Keratinocyte (primary cell): Measurements from ENCODE around the gene SEPTIN5. TPM values are rescaled to one million over a fixed set of nuclear protein-coding genes. Genes with fewer than 3 reads are reported as not detected.

Experiments used
- DNase-seq: peaks from one replicate; pipeline ENCODE4 v3.0.0-alpha.2; 2011; ENCODE audit warnings: low read depth, missing footprints, low spot score
- FAIRE-seq: peaks from 2 replicates; lab custom pipeline; 2011; peaks lifted over from hg19 to GRCh38; lab: Jason Lieb, UNC
- H2AFZ ChIP-seq: 2 replicates; pipeline ENCODE4 v1.6.0; 2012; ENCODE audit warnings: low read length, control low read depth, inconsistent platforms; ENCODE audit not compliant: control insufficient read depth
- H3K27ac ChIP-seq: 2 replicates; pipeline ENCODE4 v1.5.1; 2011; ENCODE audit warnings: low read length; ENCODE audit not compliant: control insufficient read depth, insufficient read depth
- H3K27me3 ChIP-seq: 3 replicates; pipeline ENCODE4 v1.6.0; 2011; ENCODE audit warnings: low read length; ENCODE audit not compliant: control insufficient read depth, insufficient read depth; ENCODE audit errors: extremely low read depth
- H3K36me3 ChIP-seq, 2 experiments: 2 replicates in 1 of 2; 3 replicates in 1 of 2; pipeline ENCODE4 v1.5.1; 2011; ENCODE audit warnings: low read length in 2 of 2, mild to moderate bottlenecking in 1 of 2; ENCODE audit not compliant: control insufficient read depth in 2 of 2, insufficient read depth in 2 of 2; ENCODE audit errors: extremely low read depth in 1 of 2
- H3K4me1 ChIP-seq: 3 replicates; pipeline ENCODE4 v1.5.1; 2011; ENCODE audit warnings: low read length; ENCODE audit not compliant: control insufficient read depth, insufficient read depth; ENCODE audit errors: extremely low read depth
- H3K4me2 ChIP-seq: 3 replicates; pipeline ENCODE4 v1.6.0; 2011; ENCODE audit warnings: low read depth, low read length; ENCODE audit not compliant: control insufficient read depth, insufficient read depth; ENCODE audit errors: extremely low read depth
- H3K4me3 ChIP-seq, 3 experiments: fragments of 200-600 bp in 1 of 3; sonication (generic) in 1 of 3; 2 replicates in 2 of 3; 3 replicates in 1 of 3; pipeline ENCODE4 v1.5.1; 2011 to 2016; ENCODE audit warnings: low read length in 3 of 3, mild to moderate bottlenecking in 3 of 3, control low read depth in 2 of 3, inconsistent platforms in 1 of 3, low read depth in 1 of 3, mixed read lengths in 1 of 3, mixed run types in 1 of 3, moderate library complexity in 1 of 3; ENCODE audit not compliant: control insufficient read depth in 2 of 3, insufficient read depth in 2 of 3; ENCODE audit errors: extremely low read depth in 1 of 3
- H3K79me2 ChIP-seq: 2 replicates; pipeline ENCODE4 v1.6.0; 2012; ENCODE audit warnings: low read length; ENCODE audit not compliant: control insufficient read depth, insufficient read depth
- H3K9ac ChIP-seq: 3 replicates; pipeline ENCODE4 v1.6.0; 2011; ENCODE audit warnings: low read length; ENCODE audit not compliant: control insufficient read depth, insufficient read depth; ENCODE audit errors: extremely low read depth
- H3K9me1 ChIP-seq: 3 replicates; pipeline ENCODE4 v1.6.0; 2011; ENCODE audit warnings: low read length; ENCODE audit not compliant: control insufficient read depth, insufficient read depth; ENCODE audit errors: extremely low read depth
- H3K9me3 ChIP-seq: 2 replicates; pipeline ENCODE4 v1.5.1; 2012; ENCODE audit warnings: low read depth, low read length; ENCODE audit not compliant: control insufficient read depth
- H4K20me1 ChIP-seq: 3 replicates; pipeline ENCODE4 v1.6.0; 2011; ENCODE audit warnings: low read length; ENCODE audit not compliant: control insufficient read depth, insufficient read depth; ENCODE audit errors: extremely low read depth
- CTCF ChIP-seq, 3 experiments: IDR thresholded peaks in 1 of 3; conservative IDR thresholded peaks in 1 of 3; optimal IDR thresholded peaks in 1 of 3; 2 replicates in 2 of 3; 3 replicates in 1 of 3; pipeline versions ENCODE3 to v1.5.1; 2011; ENCODE audit warnings: low read length in 3 of 3, mild to moderate bottlenecking in 3 of 3, moderate library complexity in 2 of 3, control low read depth in 1 of 3, inconsistent platforms in 1 of 3; ENCODE audit not compliant: insufficient read depth in 2 of 3; ENCODE audit errors: extremely low read depth in 1 of 3
- EZH2 ChIP-seq: IDR thresholded peaks from one replicate; pipeline ENCODE4 v1.6.1; 2012; ENCODE audit warnings: inconsistent platforms, mild to moderate bottlenecking, low read length, moderate library complexity
- dilution Hi-C: fragments of 300-500 bp; cut with MboI; formaldehyde crosslinking; loops from one replicate; pipeline ENCODE4 v1.7.0; 2020; ENCODE audit warnings: low sequenced_read_pairs; ENCODE audit not compliant: extremely low pct_ligation_motif_present
- polyA plus RNA-seq, 5 experiments: library from polyadenylated mRNA; depleted of rRNA in 3 of 5; stranded (reverse) in 3 of 5; stranded (forward) in 1 of 5; unstranded in 1 of 5; fragments of >200 nt; gene quantifications; 1 replicate in 1 of 5; 2 replicates in 3 of 5; 3 replicates in 1 of 5; pipeline versions ENCODE4 v1.2.1 to v1.2.3, GENCODE V29; 2011 to 2012; ENCODE audit warnings: missing spikeins in 2 of 5, low read depth in 1 of 5, low replicate concordance in 1 of 5

Gene SEPTIN5
- polyA plus RNA-seq, 1 donor (not counting 4 experiments of a cell fraction or from before 2014, with no cell fraction given), result 2.2 TPM

GRCh38 chr22:19757140-19757984, 43.1 kb downstream of the SEPTIN5 start:
- H3K27me3 ChIP-seq, result peaks cover 59% of the 10 kb centered on the region
- no peak for TF ChIP-seq EZH2
- TF ChIP-seq CTCF (optimal IDR thresholded peaks at IDR 0.05 in 1 of 3, IDR thresholded peaks at IDR 0.05 in 1 of 3, conservative IDR thresholded peaks at IDR 0.05 in 1 of 3; ENCODE audit: extremely low read depth in 1 of 3, insufficient read depth in 2 of 3, low read length in 3 of 3), result no peak
- no peak overlapping the region for H3K4me3 ChIP-seq
- H3K9ac ChIP-seq, result no peak overlapping the region
- H3K79me2 ChIP-seq, result no peaks in the 10 kb centered on the region
- H2AFZ ChIP-seq, result no peak overlapping the region
- H3K36me3 ChIP-seq, result no peaks in the 10 kb centered on the region
- no peaks in the 10 kb centered on the region for H3K9me1 ChIP-seq
- H3K9me3 ChIP-seq, result no peaks in the 10 kb centered on the region
- no peak overlapping the region for H3K27ac ChIP-seq
- peaks cover 6% of the 10 kb centered on the region for H3K4me1 ChIP-seq
- DNase-seq, result no peak
- FAIRE-seq, result no peak
- dilution Hi-C loops, result no loop called here
- no peaks in the 10 kb centered on the region for H4K20me1 ChIP-seq
- peak overlapping the region; percentile 22 for H3K4me2 ChIP-seq

DNA sequence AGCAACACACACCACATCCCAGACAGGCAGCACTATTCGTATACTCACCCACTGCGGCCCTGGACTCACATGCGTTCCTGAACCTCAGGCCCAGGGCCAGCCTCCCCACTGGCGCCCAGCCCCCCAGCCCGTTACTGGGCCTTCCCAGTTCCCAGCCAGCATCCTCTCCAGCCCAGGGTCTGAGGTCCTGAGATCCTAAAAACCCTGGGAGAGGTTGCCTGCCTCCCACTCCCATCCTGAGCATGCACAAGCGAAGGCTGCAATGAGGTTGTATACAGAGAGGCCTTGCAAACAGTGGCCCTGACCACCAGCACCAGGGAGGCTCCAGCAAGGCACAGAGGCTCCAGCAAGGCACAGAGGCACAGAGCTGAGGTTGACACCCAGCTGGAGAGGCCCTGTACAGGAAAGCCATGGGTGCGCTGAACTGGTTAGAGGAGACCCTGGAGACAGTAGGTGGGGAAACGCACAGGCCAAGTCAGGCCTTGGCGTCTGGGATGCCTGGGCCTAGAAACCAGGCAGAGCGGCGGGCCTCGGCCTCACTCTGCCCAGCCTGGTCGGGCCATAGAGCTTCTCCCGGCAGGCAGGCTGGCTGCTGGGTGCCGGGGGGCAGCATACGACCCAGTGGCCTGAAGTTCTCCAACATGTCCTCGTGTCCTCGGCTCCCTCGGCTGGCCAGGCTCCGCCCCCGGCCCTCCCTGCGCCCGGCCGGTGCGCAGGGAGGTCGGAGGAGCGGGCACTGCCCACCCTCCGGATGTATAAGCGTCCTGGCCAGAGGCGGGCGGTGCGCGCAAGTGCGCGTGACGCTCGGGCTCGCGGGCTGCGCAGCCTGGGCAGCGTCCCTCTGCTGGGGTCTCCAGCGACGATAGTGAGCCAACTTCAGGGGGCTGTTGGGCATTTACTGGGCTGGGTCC, 43.9 kb downstream of the SEPTIN5 start:
- no peak overlapping the region for H3K4me3 ChIP-seq
- H3K4me2 ChIP-seq, result no peak overlapping the region
- H4K20me1 ChIP-seq, result no peaks in the 10 kb centered on the region
- H3K4me1 ChIP-seq, result peaks cover 6% of the 10 kb centered on the region
- no peak for DNase-seq
- dilution Hi-C loops, result no loop called here
- no peaks in the 10 kb centered on the region for H3K9me3 ChIP-seq
- H3K27ac ChIP-seq, result no peak overlapping the region
- H3K27me3 ChIP-seq, result peaks cover 57% of the 10 kb centered on the region
- no peak for FAIRE-seq
- no peak overlapping the region for H3K9ac ChIP-seq
- H2AFZ ChIP-seq, result no peak overlapping the region
- no peaks in the 10 kb centered on the region for H3K9me1 ChIP-seq
- no peaks in the 10 kb centered on the region for H3K36me3 ChIP-seq
- no peak for TF ChIP-seq CTCF (optimal IDR thresholded peaks at IDR 0.05 in 1 of 3, IDR thresholded peaks at IDR 0.05 in 1 of 3, conservative IDR thresholded peaks at IDR 0.05 in 1 of 3; ENCODE audit: extremely low read depth in 1 of 3, insufficient read depth in 2 of 3, low read length in 3 of 3)
- TF ChIP-seq EZH2, result no peak
- no peaks in the 10 kb centered on the region for H3K79me2 ChIP-seq
